K562 (cell line): ENCODE results near the gene CDRT15. TPM values are rescaled to one million over a fixed set of nuclear protein-coding genes. Genes with fewer than 3 reads are reported as not detected.
"Not testable (repeated sequence)": the region's sequence is repeated elsewhere in the genome, so short reads cannot be mapped to it uniquely, and the experiment has no call there.

Source experiments
- ATAC-seq: fragments of 200-7000 bp; cut with Tn5 transposase; 3 replicates; pipeline ENCODE4 v1.9.1; 2020; ENCODE audit warnings: moderate library complexity
- BruUV-seq: library from RNA; stranded (reverse); fragments of 400-500 nt; replicated peaks from 2 replicates; lab custom pipeline; 2021; lab: Mats Ljungman, UMichigan
- CTCF ChIA-PET: fragments of 300-600 bp; formaldehyde crosslinking; extraction: SDS; loops from one replicate; lab custom pipeline; 2021; ENCODE audit warnings: low intra/inter-chr PET ratio; lab: Yijun Ruan, JAX
- POLR2A ChIA-PET: fragments of 300-600, 350-650 bp; sonication (Branson Sonifier 250); formaldehyde crosslinking; extraction: SDS; loops from one replicate; lab custom pipeline; 2021; ENCODE audit warnings: antibody characterized with exemption, inconsistent platforms; lab: Yijun Ruan, JAX
- DNase-seq, 4 experiments: peaks; one replicate each; pipeline versions ENCODE4 v3.0.0 to v3.0.0-alpha.2; 2011 to 2018; ENCODE audit warnings: low spot score in 3 of 4, mixed read lengths in 3 of 4; ENCODE audit errors: extremely low read depth in 1 of 4
- FAIRE-seq: peaks from 2 replicates; lab custom pipeline; 2011; peaks lifted over from hg19 to GRCh38; lab: Jason Lieb, UNC
- H2AFZ ChIP-seq: 2 replicates; pipeline ENCODE4 v1.6.0; 2011; ENCODE audit warnings: low read depth, low read length, control low read depth, inconsistent platforms
- H3K27ac ChIP-seq: fragments of 200-600 bp; 3 replicates; pipeline ENCODE4 v1.8.0; 2011; ENCODE audit warnings: low read depth, mild to moderate bottlenecking, control low read depth, inconsistent platforms, low read length, moderate library complexity, mixed read lengths; ENCODE audit errors: extremely low read depth
- H3K27me3 ChIP-seq, 2 experiments: fragments of 300-600 bp in 1 of 2; 2 replicates in 1 of 2; 3 replicates in 1 of 2; pipeline versions ENCODE4 v1.6.0 to v1.8.0; 2011; ENCODE audit warnings: inconsistent platforms in 2 of 2, low read length in 2 of 2, mild to moderate bottlenecking in 1 of 2, mixed read lengths in 1 of 2, moderate library complexity in 1 of 2; ENCODE audit not compliant: control insufficient read depth in 2 of 2, insufficient read depth in 2 of 2
- H3K36me3 ChIP-seq: fragments of 300-600 bp; 3 replicates; pipeline ENCODE4 v1.8.0; 2011; ENCODE audit warnings: mild to moderate bottlenecking, low read length, inconsistent platforms; ENCODE audit not compliant: control insufficient read depth, insufficient read depth
- H3K4me1 ChIP-seq, 2 experiments: fragments of 200-600 bp in 1 of 2; replicated peaks in 1 of 2; 2 replicates in 1 of 2; 3 replicates in 1 of 2; pipeline versions ENCODE4 v1.5.1 to v1.8.0; 2011; ENCODE audit warnings: inconsistent platforms in 2 of 2, low read length in 2 of 2, mild to moderate bottlenecking in 1 of 2, mixed read lengths in 1 of 2, moderate library complexity in 1 of 2; ENCODE audit not compliant: control insufficient read depth in 2 of 2, insufficient read depth in 2 of 2
- H3K4me2 ChIP-seq: 2 replicates; pipeline ENCODE4 v1.6.1; 2011; ENCODE audit warnings: low read length, control low read depth, inconsistent platforms, mixed read lengths; ENCODE audit not compliant: insufficient read depth
- H3K4me3 ChIP-seq: fragments of 200-600 bp; sonication (generic), shearing (Covaris generic); 2 replicates; pipeline ENCODE4 v1.5.1; 2016; ENCODE audit warnings: control low read depth, inconsistent platforms
- H3K79me2 ChIP-seq: fragments of 200-600 bp; 3 replicates; pipeline ENCODE4 v1.8.0; 2011; ENCODE audit warnings: low read length, inconsistent platforms; ENCODE audit not compliant: control insufficient read depth, insufficient read depth
- H3K9ac ChIP-seq, 2 experiments: 2 replicates each; pipeline versions ENCODE4 v1.6.0 to v1.6.1; 2011; ENCODE audit warnings: low read depth in 2 of 2, low read length in 2 of 2, control low read depth in 1 of 2, inconsistent platforms in 1 of 2, mild to moderate bottlenecking in 1 of 2, mixed read lengths in 1 of 2; ENCODE audit not compliant: insufficient read depth in 1 of 2
- H3K9me1 ChIP-seq: one replicate; pipeline ENCODE4 v1.6.0; 2011; ENCODE audit warnings: inconsistent platforms, mild to moderate bottlenecking, low read length, moderate library complexity; ENCODE audit not compliant: control insufficient read depth, insufficient read depth
- H3K9me3 ChIP-seq: replicated peaks from 2 replicates; pipeline ENCODE4 v1.5.1; 2011; ENCODE audit warnings: low read depth, low read length, inconsistent platforms; ENCODE audit not compliant: control insufficient read depth, insufficient read depth
- H4K20me1 ChIP-seq: replicated peaks from 2 replicates; pipeline ENCODE4 v1.6.1; 2011; ENCODE audit warnings: low read length, inconsistent platforms, mixed read lengths; ENCODE audit not compliant: control insufficient read depth, insufficient read depth
- WGBS: fragments of 100-300 bp; shearing (Covaris generic); methylation state at CpG from one replicate; pipeline ENCODE4 v1.1.6; 2016; ENCODE audit warnings: low coverage, mixed read lengths; ENCODE audit not compliant: insufficient coverage; ENCODE audit errors: missing lambda C conversion rate; 5-methylcytosine and 5-hydroxymethylcytosine counted together
- in situ Hi-C: fragments of 300-500 bp; cut with MboI; formaldehyde crosslinking; loops from 4 replicates; pipeline ENCODE4 v1.15.0; 2018; ENCODE audit warnings: inconsistent platforms, mixed read lengths
- intact Hi-C: fragments of 100-400 bp; cut with micrococcal nuclease; formaldehyde crosslinking; loops from 2 replicates; pipeline ENCODE4 v1.14.2; 2022
- polyA plus RNA-seq, 8 experiments: library from polyadenylated mRNA; depleted of rRNA in 4 of 8; stranded (reverse) in 5 of 8; unstranded in 3 of 8; fragments of >200 nt; fragmentation: Nextera tagmentation in 2 of 8; fragmentation: Illumina TruSeq in 1 of 8; extraction: Ambion mirVana in 2 of 8; extraction: Trizol in 1 of 8; gene quantifications; 2 replicates each; pipeline versions ENCODE4 v1.2.1 to v1.2.3, GENCODE V29; 2011 to 2014; ENCODE audit warnings: inconsistent platforms in 1 of 8, missing spikeins in 1 of 8
- total RNA-seq, 7 experiments: library from RNA; depleted of rRNA in 6 of 7; stranded (reverse); fragments of >200 nt in 6 of 7; fragmentation: Illumina TruSeq in 2 of 7; extraction: Trizol in 2 of 7; gene quantifications; 2 replicates each; pipeline versions ENCODE4 v1.2.1 to v1.2.3, GENCODE V29; 2011 to 2021; ENCODE audit warnings: low replicate concordance in 1 of 7

The CDRT15 gene
- total and polyA plus RNA-seq, 9 of the 15 experiments (the other 6 are each of a cell fraction or from before 2014, with no cell fraction given), result not detected

GRCh38 chr17:14236032-14236431 lies 630 bp downstream of the CDRT15 start:
- H3K79me2 ChIP-seq, H3K27me3 ChIP-seq, H3K4me2 ChIP-seq, ATAC-seq, POLR2A ChIA-PET, H3K27ac ChIP-seq, H4K20me1 ChIP-seq, H3K9ac ChIP-seq, H2AFZ ChIP-seq, FAIRE-seq, CTCF ChIA-PET, intact Hi-C loops, H3K9me1 ChIP-seq, H3K36me3 ChIP-seq, H3K4me1 ChIP-seq, H3K4me3 ChIP-seq, H3K9me3 ChIP-seq, DNase-seq, BruUV-seq: not testable (repeated sequence)
- in situ Hi-C loops, result loop anchor here (5.0 kb wide), 1 partner anchor 214 kb away; no protein-coding TSS in a partner anchor
- 0% methylated on average over 2 of the region's 9 CpGs for WGBS

DNA sequence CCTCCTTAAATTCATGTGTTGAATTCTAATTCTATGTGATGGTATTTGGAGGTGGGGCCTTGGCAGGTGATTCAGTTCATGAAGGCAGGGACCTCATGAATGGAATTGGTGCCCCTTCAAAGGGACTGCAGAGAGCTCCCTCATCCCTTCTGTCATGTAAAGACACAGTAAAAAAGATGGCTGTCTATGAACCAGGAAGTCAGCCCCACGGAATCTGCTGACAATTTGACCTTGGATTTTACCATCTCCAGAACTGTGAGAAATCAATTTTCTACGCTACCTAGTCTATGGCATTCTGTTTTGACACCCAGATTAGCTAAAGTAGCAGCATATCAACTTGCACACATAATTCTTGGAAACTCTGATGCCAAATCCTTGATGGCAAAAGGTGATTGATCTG lies 1.6 kb downstream of the CDRT15 start:
- BruUV-seq, H3K27me3 ChIP-seq, POLR2A ChIA-PET, H3K9ac ChIP-seq, H3K9me1 ChIP-seq, H3K27ac ChIP-seq, H3K4me1 ChIP-seq, CTCF ChIA-PET, H3K4me2 ChIP-seq, intact Hi-C loops, H2AFZ ChIP-seq, H3K36me3 ChIP-seq, FAIRE-seq, H3K79me2 ChIP-seq, H3K4me3 ChIP-seq, H3K9me3 ChIP-seq, DNase-seq, H4K20me1 ChIP-seq, ATAC-seq: not testable (repeated sequence)
- in situ Hi-C loops, result loop anchor here (5.0 kb wide), 1 partner anchor 213 kb away; no protein-coding TSS in a partner anchor
- 17% methylated on average over 1 of the region's 2 CpGs for whole genome bisulfite sequencing

- H3K79me2 ChIP-seq, H3K9me3 ChIP-seq, H4K20me1 ChIP-seq, H3K9me1 ChIP-seq, POLR2A ChIA-PET, H3K4me3 ChIP-seq, H3K4me2 ChIP-seq, in situ Hi-C loops, H3K27ac ChIP-seq, intact Hi-C loops, DNase-seq, FAIRE-seq, H3K27me3 ChIP-seq, H3K36me3 ChIP-seq, ATAC-seq, BruUV-seq, H2AFZ ChIP-seq, H3K4me1 ChIP-seq, H3K9ac ChIP-seq, CTCF ChIA-PET: not testable (repeated sequence)
- 50% methylated on average over 3 of the region's 6 CpGs for WGBS
Observed at GRCh38 chr17:14231187-14231586, 5.5 kb downstream of the CDRT15 start.
